HEK293T (cell line): Measurements from ENCODE around the gene CX3CL1.

Experiments
- ARNT ChIP-seq: fragments of 450-650 bp; IDR thresholded peaks from 2 replicates; pipeline ENCODE4 v1.6.1; 2017; ENCODE audit warnings: mild to moderate bottlenecking
- BHLHE40 ChIP-seq: fragments of 450-650 bp; IDR thresholded peaks from 2 replicates; pipeline ENCODE4 v1.6.1; 2016; ENCODE audit warnings: mild to moderate bottlenecking, moderate library complexity, borderline replicate concordance
- ELF4 ChIP-seq: fragments of 450-650 bp; IDR thresholded peaks from 2 replicates; pipeline ENCODE4 v1.6.1; 2017; ENCODE audit warnings: antibody characterized with exemption
- FOXA1 ChIP-seq: fragments of 450-650 bp; IDR thresholded peaks from 2 replicates; pipeline ENCODE4 v1.6.1; 2016; ENCODE audit warnings: mild to moderate bottlenecking
- FOXK2 ChIP-seq: fragments of 450-650 bp; IDR thresholded peaks from 2 replicates; pipeline ENCODE4 v1.6.1; 2016; ENCODE audit warnings: mild to moderate bottlenecking
- FOXM1 ChIP-seq: fragments of 450-650 bp; IDR thresholded peaks from 2 replicates; pipeline ENCODE4 v1.6.1; 2017; ENCODE audit warnings: mild to moderate bottlenecking, borderline replicate concordance
- HDGF ChIP-seq: fragments of 450-650 bp; IDR thresholded peaks from 2 replicates; pipeline ENCODE4 v1.6.1; 2017; ENCODE audit warnings: antibody characterized with exemption, borderline replicate concordance
- LEF1 ChIP-seq: fragments of 450-650 bp; IDR thresholded peaks from 2 replicates; pipeline ENCODE4 v1.6.1; 2017; ENCODE audit warnings: mild to moderate bottlenecking, borderline replicate concordance
- NFRKB ChIP-seq: fragments of 450-650 bp; IDR thresholded peaks from 2 replicates; pipeline ENCODE4 v1.6.1; 2016; ENCODE audit warnings: mild to moderate bottlenecking, moderate library complexity
- SP1 ChIP-seq: fragments of 450-650 bp; IDR thresholded peaks from 2 replicates; pipeline ENCODE4 v1.6.1; 2017
- SUZ12 ChIP-seq: fragments of 450-650 bp; IDR thresholded peaks from 2 replicates; pipeline ENCODE4 v1.6.1; 2016; ENCODE audit warnings: mild to moderate bottlenecking
- TARDBP ChIP-seq: fragments of 450-650 bp; IDR thresholded peaks from 2 replicates; pipeline ENCODE4 v1.6.1; 2016
- ZNF384 ChIP-seq: fragments of 450-650 bp; IDR thresholded peaks from 2 replicates; pipeline ENCODE4 v1.6.1; 2016

DNA sequence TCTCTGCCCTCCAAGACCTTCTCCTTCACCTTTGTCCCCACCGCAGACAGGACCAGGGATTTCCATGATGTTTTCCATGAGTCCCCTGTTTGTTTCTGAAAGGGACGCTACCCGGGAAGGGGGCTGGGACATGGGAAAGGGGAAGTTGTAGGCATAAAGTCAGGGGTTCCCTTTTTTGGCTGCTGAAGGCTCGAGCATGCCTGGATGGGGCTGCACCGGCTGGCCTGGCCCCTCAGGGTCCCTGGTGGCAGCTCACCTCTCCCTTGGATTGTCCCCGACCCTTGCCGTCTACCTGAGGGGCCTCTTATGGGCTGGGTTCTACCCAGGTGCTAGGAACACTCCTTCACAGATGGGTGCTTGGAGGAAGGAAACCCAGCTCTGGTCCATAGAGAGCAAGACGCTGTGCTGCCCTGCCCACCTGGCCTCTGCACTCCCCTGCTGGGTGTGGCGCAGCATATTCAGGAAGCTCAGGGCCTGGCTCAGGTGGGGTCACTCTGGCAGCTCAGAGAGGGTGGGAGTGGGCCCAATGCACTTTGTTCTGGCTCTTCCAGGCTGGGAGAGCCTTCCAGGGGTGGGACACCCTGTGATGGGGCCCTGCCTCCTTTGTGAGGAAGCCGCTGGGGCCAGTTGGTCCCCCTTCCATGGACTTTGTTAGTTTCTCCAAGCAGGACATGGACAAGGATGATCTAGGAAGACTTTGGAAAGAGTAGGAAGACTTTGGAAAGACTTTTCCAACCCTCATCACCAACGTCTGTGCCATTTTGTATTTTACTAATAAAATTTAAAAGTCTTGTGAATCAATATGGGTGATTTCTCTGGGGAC, 12.2 kb downstream of the CX3CL1 start:
- no peak for TF ChIP-seq ELF4
- TF ChIP-seq SP1: no peak
- no peak for TF ChIP-seq FOXK2
- no peak for TF ChIP-seq FOXA1
- no peak for TF ChIP-seq HDGF
- TF ChIP-seq BHLHE40: no peak
- no peak for TF ChIP-seq ARNT
- no peak for TF ChIP-seq LEF1
- TF ChIP-seq NFRKB: no peak
- no peak for TF ChIP-seq ZNF384
- TF ChIP-seq SUZ12: no peak
- TF ChIP-seq FOXM1: no peak
- no peak for TF ChIP-seq TARDBP
